Measurements from ENCODE around the gene WWOX. TPM values are rescaled to one million over a fixed set of nuclear protein-coding genes. Genes with fewer than 3 reads are reported as not detected.

WWOX gene
- total and polyA plus RNA-seq, 2 of the 8 experiments (the other 6 are each of a cell fraction or from before 2014, with no cell fraction given): 5.4 to 16.7 TPM

DNA sequence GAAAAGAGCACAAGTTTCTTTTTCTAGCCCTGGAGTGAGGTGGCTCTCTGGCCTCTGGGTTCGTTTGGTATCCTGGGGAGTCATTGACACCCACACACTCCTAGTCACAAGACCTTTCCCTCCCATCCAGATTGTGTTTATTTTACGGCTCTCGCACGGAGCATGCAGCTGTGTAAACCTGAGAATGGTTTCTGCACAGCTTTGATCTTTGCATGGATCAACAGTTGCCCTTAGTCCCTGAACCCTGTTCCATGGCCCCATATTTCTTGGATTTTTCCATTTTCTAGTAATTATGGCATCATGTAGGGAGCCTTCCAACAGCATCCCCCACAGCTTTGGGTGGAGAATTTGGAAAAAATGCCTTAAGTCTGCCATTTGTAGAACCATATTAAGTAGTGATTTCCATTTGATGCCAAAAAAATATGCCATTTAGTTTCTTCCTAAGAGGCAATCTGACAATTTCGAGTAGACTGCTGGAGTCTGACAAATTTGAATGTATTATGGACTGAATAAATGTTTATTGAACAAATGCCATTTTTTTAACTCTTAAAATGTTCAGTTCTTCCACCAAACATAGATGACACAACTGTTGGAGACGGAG is 197.7 kb downstream of the WWOX start (continued):
- no peak for TF ChIP-seq BRCA1 (IDR thresholded peaks at IDR 0.05; ENCODE audit: low read depth, low read length)
- TF ChIP-seq ZNF274 (IDR thresholded peaks at IDR 0.05; ENCODE audit: borderline replicate concordance, extremely low read depth, low read length): no peak
- no peak for TF ChIP-seq GABPA (IDR thresholded peaks at IDR 0.05; ENCODE audit: borderline replicate concordance, insufficient read depth, low read length)

Measured in H1 (cell line).